ENCODE measurements around the gene FUT6.

DNA sequence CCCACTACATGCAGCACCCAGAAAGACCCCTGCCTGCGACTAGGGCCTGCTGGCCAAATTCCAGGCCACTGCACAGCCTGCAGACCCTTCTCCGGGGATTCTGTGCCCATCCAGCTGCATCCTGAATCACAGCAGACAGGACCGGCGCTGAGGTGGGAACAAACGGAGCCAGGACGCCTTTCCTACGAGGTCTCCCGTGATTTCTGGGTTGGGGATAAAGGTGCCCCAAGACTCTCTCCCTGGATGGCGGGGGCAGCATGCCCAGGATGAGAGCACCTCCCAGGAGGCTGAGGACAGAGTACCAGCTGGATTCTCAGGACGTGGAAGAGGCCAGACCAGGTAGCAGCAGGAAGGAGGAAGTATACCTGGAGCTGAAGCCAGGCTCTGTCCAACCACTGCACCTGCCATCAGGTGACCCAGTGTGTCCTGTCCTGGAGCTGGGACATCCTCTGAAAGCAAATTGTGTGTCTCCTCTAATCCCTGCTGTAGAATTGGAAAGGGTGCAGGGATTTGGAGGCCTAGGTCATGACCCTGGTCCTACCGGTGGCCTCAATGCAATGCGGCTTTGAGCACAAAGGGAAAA, 34.2 kb upstream of the FUT6 start:
- TF ChIP-seq CTCF (IDR thresholded peaks at IDR 0.05) (no peak), POLR2A (IDR thresholded peaks at IDR 0.05) (no peak)
